Adrenal gland (tissue), 5 donors: ENCODE results near the gene GPC3.

Experiments used
- POLR2A ChIP-seq, 2 donors: fragments of 450-650 bp; IDR thresholded peaks; one replicate each; pipeline ENCODE4 v1.6.1; 2017; ENCODE audit warnings: antibody characterized with exemption in 2 of 2, mild to moderate bottlenecking in 2 of 2, moderate library complexity in 1 of 2
- TF ChIP-seq, protein P1 (sequence below), 6 experiments: fragments of 450-650 bp in 4 of 6; fragments of 200-600 bp in 2 of 6; sonication (generic) in 1 of 6; IDR thresholded peaks; 1 replicate in 5 of 6; 2 replicates in 1 of 6; pipeline versions ENCODE4 v1.5.1 to v1.8.0; 2016 to 2021; ENCODE audit warnings: antibody characterized with exemption in 6 of 6, mild to moderate bottlenecking in 2 of 6, moderate library complexity in 1 of 6
- donor health status: DM: no; HTN: no; CAD: no.

GRCh38 chrX:133966199-133966598, 19.2 kb downstream of the GPC3 start:
- TF ChIP-seq, protein P1, sequence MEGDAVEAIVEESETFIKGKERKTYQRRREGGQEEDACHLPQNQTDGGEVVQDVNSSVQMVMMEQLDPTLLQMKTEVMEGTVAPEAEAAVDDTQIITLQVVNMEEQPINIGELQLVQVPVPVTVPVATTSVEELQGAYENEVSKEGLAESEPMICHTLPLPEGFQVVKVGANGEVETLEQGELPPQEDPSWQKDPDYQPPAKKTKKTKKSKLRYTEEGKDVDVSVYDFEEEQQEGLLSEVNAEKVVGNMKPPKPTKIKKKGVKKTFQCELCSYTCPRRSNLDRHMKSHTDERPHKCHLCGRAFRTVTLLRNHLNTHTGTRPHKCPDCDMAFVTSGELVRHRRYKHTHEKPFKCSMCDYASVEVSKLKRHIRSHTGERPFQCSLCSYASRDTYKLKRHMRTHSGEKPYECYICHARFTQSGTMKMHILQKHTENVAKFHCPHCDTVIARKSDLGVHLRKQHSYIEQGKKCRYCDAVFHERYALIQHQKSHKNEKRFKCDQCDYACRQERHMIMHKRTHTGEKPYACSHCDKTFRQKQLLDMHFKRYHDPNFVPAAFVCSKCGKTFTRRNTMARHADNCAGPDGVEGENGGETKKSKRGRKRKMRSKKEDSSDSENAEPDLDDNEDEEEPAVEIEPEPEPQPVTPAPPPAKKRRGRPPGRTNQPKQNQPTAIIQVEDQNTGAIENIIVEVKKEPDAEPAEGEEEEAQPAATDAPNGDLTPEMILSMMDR (IDR thresholded peaks at IDR 0.05), result no peak
- no peak for TF ChIP-seq POLR2A (IDR thresholded peaks at IDR 0.05)
